ENCODE results near the gene SNX3.

GRCh38 chr6:108193835-108194234, 67.0 kb downstream of the SNX3 start:
- TF ChIP-seq POLR2AphosphoS5 (IDR thresholded peaks at IDR 0.05) (no peak), CTCF (IDR thresholded peaks at IDR 0.05 in 8 of 11, conservative IDR thresholded peaks at IDR 0.05 in 3 of 11) (no peak)
